Skin epidermis (tissue), 12 donors: ENCODE results near the gene MPEG1.
A peak's percentile ranks its signal among the peaks of the same experiment; 100 is the strongest.

Source experiments
- H3K27ac ChIP-seq, 21 experiments: fragments of 200-600 bp; sonication (generic) in 11 of 21; one replicate each; pipeline ENCODE4 v1.5.0; 2020; ENCODE audit warnings: mild to moderate bottlenecking in 3 of 21, inconsistent platforms in 2 of 21, moderate library complexity in 2 of 21
- H3K4me3 ChIP-seq, 7 experiments: fragments of 200-600 bp; sonication (generic) in 2 of 7; one replicate each; pipeline ENCODE4 v1.5.0; 2020; ENCODE audit warnings: inconsistent platforms in 2 of 7, mild to moderate bottlenecking in 2 of 7, moderate library complexity in 1 of 7

MPEG1 gene

DNA sequence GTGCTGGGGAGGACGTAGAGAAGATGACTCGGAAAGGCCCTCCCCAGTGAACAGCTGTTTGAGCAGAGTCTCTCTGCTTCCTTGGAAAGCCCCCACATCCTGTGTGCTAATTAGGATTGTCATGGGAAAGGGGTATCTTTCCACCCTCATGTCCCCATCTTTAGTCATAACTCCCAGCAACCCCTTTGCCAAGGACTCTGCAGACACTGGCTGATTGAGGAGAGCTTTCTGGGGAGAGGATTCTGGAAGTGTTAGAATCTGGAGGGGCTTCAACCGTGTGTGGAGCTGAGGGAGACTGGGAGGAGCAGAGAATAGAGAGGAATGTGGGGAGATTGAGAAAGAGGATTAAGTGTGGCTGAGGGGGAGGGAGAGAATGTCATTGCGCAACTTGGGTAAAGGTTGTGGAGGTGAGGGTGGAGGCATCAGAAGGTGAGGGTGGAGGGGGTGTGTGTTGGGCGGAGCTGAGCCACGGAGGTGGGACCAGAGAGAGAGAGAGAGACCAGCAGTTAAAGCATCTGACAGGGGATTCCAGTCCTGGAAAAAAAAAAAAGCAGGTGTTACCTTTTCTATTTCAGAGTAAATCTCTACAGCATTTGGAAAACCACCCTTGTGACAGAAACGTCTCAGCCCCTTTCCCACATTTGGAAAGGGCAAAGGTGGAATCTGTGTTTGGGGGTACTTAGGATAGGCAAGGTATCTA lies 38.6 kb downstream of the MPEG1 start:
- H3K27ac ChIP-seq: peak overlapping the region in 14 of 21 experiments; percentile 9 to 80 (median 70)
- peak overlapping the region; percentile 51 to 75 (median 66) for H3K4me3 ChIP-seq

GRCh38 chr11:59173080-59173963 lies 39.4 kb downstream of the MPEG1 start:
- Histone ChIP-seq H3K27ac (peak overlapping the region in 18 of 21 experiments; percentile 9 to 80 (median 63)), H3K4me3 (peak overlapping the region; percentile 51 to 75 (median 66))

DNA sequence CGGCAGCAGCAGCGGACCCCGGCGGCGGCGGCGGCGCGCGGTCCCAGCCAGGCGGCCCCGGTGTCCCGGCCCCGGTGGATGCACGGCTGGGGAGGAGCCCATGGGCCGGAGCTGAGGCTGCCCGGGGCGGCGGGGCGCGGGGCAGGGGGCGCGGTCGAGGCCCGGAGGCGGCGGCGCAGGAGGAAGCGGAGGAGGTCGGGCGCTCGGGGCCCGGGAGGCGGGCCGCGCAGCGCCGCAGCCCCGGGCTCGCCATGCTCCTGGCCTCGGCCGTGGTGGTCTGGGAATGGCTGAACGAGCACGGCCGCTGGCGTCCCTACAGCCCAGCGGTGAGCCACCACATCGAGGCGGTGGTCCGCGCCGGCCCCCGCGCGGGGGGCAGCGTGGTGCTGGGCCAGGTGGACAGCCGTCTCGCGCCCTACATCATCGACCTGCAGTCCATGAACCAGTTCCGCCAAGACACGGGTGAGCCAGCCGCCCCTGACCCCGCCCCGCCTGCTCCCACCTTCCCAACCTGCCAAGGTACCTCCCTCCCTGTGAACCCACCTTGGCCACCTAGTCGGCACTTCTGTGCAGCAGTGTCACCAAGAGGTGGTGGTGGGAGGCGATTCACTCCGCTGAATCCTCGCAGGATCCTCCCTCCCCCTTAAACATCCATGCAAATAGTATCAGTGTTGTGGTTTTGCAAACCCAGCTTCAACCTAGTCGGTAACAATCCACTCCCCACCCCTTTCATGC lies 40.2 kb downstream of the MPEG1 start:
- peak overlapping the region; percentile 51 to 75 (median 66) for H3K4me3 ChIP-seq
- peak overlapping the region in 18 of 21 experiments; percentile 26 to 80 (median 63) for H3K27ac ChIP-seq

DNA sequence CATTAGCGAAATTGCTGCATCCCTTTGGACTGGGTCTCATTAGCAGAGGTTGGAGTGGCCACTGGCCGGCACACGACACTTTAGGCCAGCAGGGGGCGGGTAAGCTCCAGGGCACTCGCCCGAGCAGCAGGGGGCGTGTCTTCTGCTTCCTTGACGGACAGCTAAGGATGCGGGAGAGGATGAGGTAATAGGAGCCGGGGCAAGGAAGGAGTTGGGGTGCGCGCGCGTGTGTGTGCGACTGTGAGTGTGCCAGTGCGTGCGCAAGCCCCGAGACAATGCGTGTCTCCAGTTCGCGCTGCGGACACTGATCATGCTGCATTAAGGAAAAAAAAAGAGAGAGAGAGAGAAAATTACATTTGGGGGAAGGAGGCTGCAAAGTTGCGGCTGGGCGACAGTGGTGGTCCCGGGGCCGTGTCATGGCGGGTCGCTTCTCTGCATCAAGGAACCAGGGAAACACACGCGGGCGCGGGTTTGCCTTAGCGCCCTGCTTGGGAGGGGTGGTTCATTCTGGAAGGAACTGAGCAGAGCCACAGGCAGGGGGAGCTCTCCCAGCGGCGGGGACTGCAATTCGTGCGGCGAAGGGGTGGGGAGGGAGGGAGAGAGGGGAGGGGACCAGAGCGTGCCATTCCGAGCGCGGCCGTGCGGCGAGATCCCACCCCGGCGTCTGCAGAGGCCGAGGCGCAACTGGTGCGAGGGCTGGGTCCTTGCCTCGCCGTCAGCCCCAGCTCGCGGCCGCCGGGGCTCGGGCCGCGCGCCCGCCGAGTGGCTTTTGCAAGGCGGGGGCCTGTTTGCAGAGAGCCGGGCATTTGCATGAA lies 41.0 kb downstream of the MPEG1 start, which contains the start of gene DTX4:
Gene DTX4, plus strand, starts transcription at position 625 of the 815 bp plus-strand sequence. CDS start 464 bp downstream, outside the sequence.
- peak within 1 kb of the TSS in 19 of 21 experiments; percentile 10 to 80 (median 61) for H3K27ac ChIP-seq
- peak within 1 kb of the TSS; percentile 51 to 75 (median 66) for H3K4me3 ChIP-seq

DNA sequence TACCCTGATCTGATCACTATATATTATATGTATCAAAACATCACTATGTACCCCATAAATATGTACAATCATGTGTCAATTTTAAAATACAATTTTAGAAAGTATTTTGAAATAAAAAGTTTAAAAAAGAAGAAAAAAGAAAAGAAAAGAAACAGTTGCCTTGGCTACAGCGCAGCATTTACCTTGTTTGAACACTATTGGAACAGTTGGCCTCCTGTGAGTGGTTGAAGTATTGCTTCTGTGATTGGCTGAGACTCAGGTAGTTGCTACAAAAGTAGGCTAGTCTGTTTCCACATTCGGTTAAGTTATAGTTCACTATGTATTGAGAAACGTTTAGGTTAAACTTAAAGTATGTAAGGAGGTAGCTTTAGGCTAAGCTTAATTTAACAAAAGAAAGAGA lies 48.7 kb downstream of the MPEG1 start:
- no peak overlapping the region for H3K27ac ChIP-seq
- H3K4me3 ChIP-seq: no peak overlapping the region
